ENCODE data around the gene BCAS4. TPM values are rescaled to one million over a fixed set of nuclear protein-coding genes. Genes with fewer than 3 reads are reported as not detected.

The BCAS4 gene
- total RNA-seq, 1 experiment from 2014 or later: 7.9 TPM

- POLR2A ChIA-PET: interaction anchor here (0.9 to 1.9 kb wide), 5 partner anchors 12 to 613 kb away, joined by 3 to 5 read pairs (median 3); no protein-coding TSS in a partner anchor
- TF ChIP-seq, protein P1, sequence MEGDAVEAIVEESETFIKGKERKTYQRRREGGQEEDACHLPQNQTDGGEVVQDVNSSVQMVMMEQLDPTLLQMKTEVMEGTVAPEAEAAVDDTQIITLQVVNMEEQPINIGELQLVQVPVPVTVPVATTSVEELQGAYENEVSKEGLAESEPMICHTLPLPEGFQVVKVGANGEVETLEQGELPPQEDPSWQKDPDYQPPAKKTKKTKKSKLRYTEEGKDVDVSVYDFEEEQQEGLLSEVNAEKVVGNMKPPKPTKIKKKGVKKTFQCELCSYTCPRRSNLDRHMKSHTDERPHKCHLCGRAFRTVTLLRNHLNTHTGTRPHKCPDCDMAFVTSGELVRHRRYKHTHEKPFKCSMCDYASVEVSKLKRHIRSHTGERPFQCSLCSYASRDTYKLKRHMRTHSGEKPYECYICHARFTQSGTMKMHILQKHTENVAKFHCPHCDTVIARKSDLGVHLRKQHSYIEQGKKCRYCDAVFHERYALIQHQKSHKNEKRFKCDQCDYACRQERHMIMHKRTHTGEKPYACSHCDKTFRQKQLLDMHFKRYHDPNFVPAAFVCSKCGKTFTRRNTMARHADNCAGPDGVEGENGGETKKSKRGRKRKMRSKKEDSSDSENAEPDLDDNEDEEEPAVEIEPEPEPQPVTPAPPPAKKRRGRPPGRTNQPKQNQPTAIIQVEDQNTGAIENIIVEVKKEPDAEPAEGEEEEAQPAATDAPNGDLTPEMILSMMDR (IDR thresholded peaks at IDR 0.05; ENCODE audit: unreplicated experiment): no peak
These were observed 38.4 kb upstream of the BCAS4 start for GRCh38 chr20:50756447-50756846.

DNA sequence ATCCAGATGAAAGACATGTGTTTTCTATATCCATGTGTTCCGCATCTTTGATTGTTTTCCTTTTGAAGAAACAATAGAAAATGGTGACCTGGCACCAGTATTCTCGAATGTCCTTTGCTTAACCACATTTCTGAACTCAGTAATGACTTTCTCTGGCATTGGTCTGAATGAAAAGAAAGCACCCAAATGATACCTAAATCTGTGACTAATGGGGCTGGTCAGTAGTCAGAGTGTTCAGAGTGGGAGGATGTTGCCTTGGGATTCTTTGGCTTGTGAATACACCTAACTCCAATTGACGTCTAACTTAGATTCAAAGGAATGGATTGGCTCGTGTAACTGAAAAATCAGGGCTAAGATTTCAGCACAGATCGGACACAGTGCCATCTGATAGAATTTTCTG, 36.4 kb upstream of the BCAS4 start:
- Mint-ChIP-seq H3K36me3 (ENCODE audit: insufficient read depth, unreplicated experiment) (peaks cover 6% of the 10 kb centered on the region), H3K27me3 (ENCODE audit: insufficient read depth, unreplicated experiment) (no peaks in the 10 kb centered on the region), H3K4me1 (ENCODE audit: insufficient read depth, unreplicated experiment) (peaks cover 23% of the 10 kb centered on the region), H3K9me3 (ENCODE audit: unreplicated experiment) (no peaks in the 10 kb centered on the region), H3K27ac (ENCODE audit: low read depth, unreplicated experiment) (no peak overlapping the region), H3K4me3 (ENCODE audit: unreplicated experiment) (no peak overlapping the region)
- ChIA-PET POLR2A (no interaction called here), CTCF (interaction anchor here (1.3 to 2.0 kb wide), 2 partner anchors 9 to 96 kb away, joined by 6 to 8 read pairs; no protein-coding TSS in a partner anchor)
- TF ChIP-seq, protein P1 (IDR thresholded peaks at IDR 0.05; ENCODE audit: unreplicated experiment): no peak
- DNase-seq (ENCODE audit: unreplicated experiment): no peak
- intact Hi-C loops (cut with micrococcal nuclease): no loop called here
- no TSS peak for BruUV-seq (replicated peaks)

More at GRCh38 chr20:50756447-50756846, 38.4 kb upstream of the BCAS4 start:
- Mint-ChIP-seq H3K4me3 (ENCODE audit: unreplicated experiment) (no peak overlapping the region), H3K27ac (ENCODE audit: low read depth, unreplicated experiment) (no peak overlapping the region), H3K27me3 (ENCODE audit: insufficient read depth, unreplicated experiment) (no peaks in the 10 kb centered on the region), H3K36me3 (ENCODE audit: insufficient read depth, unreplicated experiment) (peaks cover 21% of the 10 kb centered on the region), H3K4me1 (ENCODE audit: insufficient read depth, unreplicated experiment) (peaks cover 5% of the 10 kb centered on the region), H3K9me3 (ENCODE audit: unreplicated experiment) (no peaks in the 10 kb centered on the region)
- CTCF ChIA-PET: interaction anchor here (0.6 to 11.0 kb wide), 5 partner anchors 11 to 571 kb away, joined by 3 to 126 read pairs (median 7); no protein-coding TSS in a partner anchor
- no TSS peak for BruUV-seq (replicated peaks)
- intact Hi-C loops (cut with micrococcal nuclease): no loop called here
- no peak for DNase-seq (ENCODE audit: unreplicated experiment)

GRCh38 chr20:50758992-50759391, 35.9 kb upstream of the BCAS4 start:
- BruUV-seq (replicated peaks): no TSS peak
- intact Hi-C loops (cut with micrococcal nuclease): no loop called here
- Mint-ChIP-seq H3K4me3 (ENCODE audit: unreplicated experiment) (no peak overlapping the region), H3K27ac (ENCODE audit: low read depth, unreplicated experiment) (no peak overlapping the region), H3K4me1 (ENCODE audit: insufficient read depth, unreplicated experiment) (peaks cover 27% of the 10 kb centered on the region), H3K9me3 (ENCODE audit: unreplicated experiment) (no peaks in the 10 kb centered on the region), H3K36me3 (ENCODE audit: insufficient read depth, unreplicated experiment) (peaks cover 6% of the 10 kb centered on the region), H3K27me3 (ENCODE audit: insufficient read depth, unreplicated experiment) (no peaks in the 10 kb centered on the region)
- ChIA-PET POLR2A (no interaction called here), CTCF (interaction anchor here (1.0 to 4.4 kb wide), 2 partner anchors 9 to 34 kb away, joined by 3 to 32 read pairs; no protein-coding TSS in a partner anchor)
- TF ChIP-seq, protein P1 (IDR thresholded peaks at IDR 0.05; ENCODE audit: unreplicated experiment): no peak
- DNase-seq (ENCODE audit: unreplicated experiment): no peak

DNA sequence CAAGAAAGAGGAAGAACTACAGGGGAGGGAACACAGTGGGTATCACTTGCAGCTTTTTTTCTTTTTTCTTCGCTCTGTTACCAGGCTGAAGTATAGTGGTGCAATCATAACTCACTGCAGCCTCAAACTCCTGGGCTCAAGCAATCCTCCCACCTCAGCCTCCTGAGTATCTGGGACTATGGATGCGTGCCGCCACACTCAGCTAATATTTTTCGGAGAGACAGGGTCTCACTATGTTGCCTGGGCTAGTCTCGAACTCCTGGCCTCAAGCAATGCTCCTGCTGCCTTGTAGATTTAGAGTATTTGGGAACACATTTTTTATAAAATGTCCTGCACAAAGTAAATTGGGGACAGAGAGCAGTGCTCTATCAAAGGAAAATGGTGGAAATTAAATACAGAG, 35.2 kb upstream of the BCAS4 start:
- Mint-ChIP-seq H3K4me3 (ENCODE audit: unreplicated experiment) (no peak overlapping the region), H3K36me3 (ENCODE audit: insufficient read depth, unreplicated experiment) (peaks cover 6% of the 10 kb centered on the region), H3K27ac (ENCODE audit: low read depth, unreplicated experiment) (no peak overlapping the region), H3K4me1 (ENCODE audit: insufficient read depth, unreplicated experiment) (peaks cover 27% of the 10 kb centered on the region), H3K27me3 (ENCODE audit: insufficient read depth, unreplicated experiment) (no peaks in the 10 kb centered on the region), H3K9me3 (ENCODE audit: unreplicated experiment) (no peaks in the 10 kb centered on the region)
- intact Hi-C loops (cut with micrococcal nuclease): no loop called here
- TF ChIP-seq, protein P1 (IDR thresholded peaks at IDR 0.05; ENCODE audit: unreplicated experiment): no peak
- BruUV-seq (replicated peaks): no TSS peak
- ChIA-PET CTCF (interaction anchor here (0.7 to 4.4 kb wide), 4 partner anchors 10 to 123 kb away, joined by 3 to 32 read pairs (median 3); no protein-coding TSS in a partner anchor), POLR2A (interaction anchor here (0.7 to 3.9 kb wide), 2 partner anchors 9 to 32 kb away, joined by 5 to 26 read pairs; no protein-coding TSS in a partner anchor)
- no peak for DNase-seq (ENCODE audit: unreplicated experiment)

Data from MCF 10A (cell line).